Gastrocnemius medialis (tissue), 4 donors: ENCODE results near the gene SLC11A2. TPM values are rescaled to one million over a fixed set of nuclear protein-coding genes. Genes with fewer than 3 reads are reported as not detected.
"Not testable (repeated sequence)": the region's sequence is repeated elsewhere in the genome, so short reads cannot be mapped to it uniquely, and the experiment has no call there.

ENCODE experiments used
- ATAC-seq, 2 donors: fragments of 150-250 bp; one replicate each; pipeline ENCODE4 v1.9.1; 2016
- DNase-seq, 2 donors: peaks; one replicate each; pipeline ENCODE4 v3.0.0-alpha.2; 2019
- H3K27ac ChIP-seq, 4 donors: fragments of 200-600 bp; sonication (generic); 1 replicate in 1 of 4; 2 replicates in 3 of 4; pipeline ENCODE4 v1.5.1; 2016 to 2018; ENCODE audit warnings: mild to moderate bottlenecking in 2 of 4, moderate library complexity in 1 of 4
- H3K27me3 ChIP-seq, 3 donors: fragments of 200-600 bp; sonication (generic) in 2 of 3; 1 replicate in 1 of 3; 2 replicates in 2 of 3; pipeline versions ENCODE4 v1.5.1 to v1.6.0; 2016 to 2019; ENCODE audit warnings: mild to moderate bottlenecking in 1 of 3, moderate library complexity in 1 of 3
- H3K36me3 ChIP-seq, 2 donors: fragments of 200-600 bp; sonication (generic) in 1 of 2; one replicate each; pipeline ENCODE4 v1.5.1; 2017 to 2018
- H3K4me1 ChIP-seq, 2 donors: fragments of 200-600 bp; sonication (generic) in 1 of 2; one replicate each; pipeline ENCODE4 v1.5.1; 2016 to 2017; ENCODE audit warnings: mild to moderate bottlenecking in 2 of 2
- H3K4me3 ChIP-seq, 4 donors: fragments of 200-600 bp; sonication (generic) in 3 of 4; 1 replicate in 1 of 4; 2 replicates in 3 of 4; pipeline ENCODE4 v1.5.1; 2016 to 2019; ENCODE audit warnings: mild to moderate bottlenecking in 2 of 4
- H3K9me3 ChIP-seq, 3 donors: fragments of 200-600 bp; sonication (generic) in 2 of 3; 1 replicate in 1 of 3; 2 replicates in 2 of 3; pipeline ENCODE4 v1.5.1; 2016 to 2019
- CTCF ChIP-seq, 5 experiments: fragments of 450-650 bp in 3 of 5; fragments of 200-600 bp in 2 of 5; sonication (generic) in 2 of 5; IDR thresholded peaks in 4 of 5; conservative IDR thresholded peaks in 1 of 5; 1 replicate in 4 of 5; 2 replicates in 1 of 5; pipeline ENCODE4 v1.5.1; 2016 to 2019; ENCODE audit warnings: antibody characterized with exemption in 5 of 5, mild to moderate bottlenecking in 3 of 5, moderate library complexity in 3 of 5
- POLR2A ChIP-seq, 2 donors: fragments of 450-650 bp; IDR thresholded peaks; one replicate each; pipeline ENCODE4 v1.6.1; 2017; ENCODE audit warnings: antibody characterized with exemption in 2 of 2, mild to moderate bottlenecking in 2 of 2, moderate library complexity in 2 of 2
- in situ Hi-C, 4 donors: fragments of 200-750 bp; cut with MboI; loops; one replicate each; pipeline versions ENCODE4 v1.15.0 to v1.8.0; 2017; ENCODE audit warnings: low sequenced_read_pairs in 4 of 4
- intact Hi-C: fragments of 100-400 bp; cut with DNase I; formaldehyde crosslinking; loops from one replicate; pipeline ENCODE4 v1.15.1; 2023; ENCODE audit warnings: low total_unique reads
- total RNA-seq, 4 donors: library from RNA; depleted of rRNA; stranded (reverse); fragments of >200 nt; gene quantifications; one replicate each; pipeline versions ENCODE4 v1.1.0 to v1.2.3, GENCODE V29; 2016

Gene SLC11A2
- total RNA-seq, 4 donors from 2014 or later = 24.0 to 65.4 (median 47.0) TPM

GRCh38 chr12:51019927-51020326 lies 6.3 kb downstream of the SLC11A2 start:
- TF ChIP-seq POLR2A (IDR thresholded peaks at IDR 0.05) (no peak), CTCF (IDR thresholded peaks at IDR 0.05 in 4 of 5, conservative IDR thresholded peaks at IDR 0.05 in 1 of 5) (no peak)
- H3K4me1 ChIP-seq = peaks cover 29 to 36% of the 10 kb centered on the region in 2 donors
- intact Hi-C loops (no loop called here), in situ Hi-C loops (loop anchor here in 1 of 4 donors (10.0 kb wide), 1 partner anchor 95 kb away; a partner anchor contains a TSS)
- H3K27me3 ChIP-seq = no peaks in the 10 kb centered on the region
- H3K27ac ChIP-seq = peak overlapping the region in 1 of 4 donors; percentile 95
- ATAC-seq = no peak
- no peak overlapping the region for H3K4me3 ChIP-seq
- no peak for DNase-seq
- H3K36me3 ChIP-seq = no peaks in the 10 kb centered on the region
- H3K9me3 ChIP-seq = no peaks in the 10 kb centered on the region

GRCh38 chr12:51018956-51019355 lies 7.2 kb downstream of the SLC11A2 start:
- ATAC-seq = no peak
- H3K4me3 ChIP-seq = no peak overlapping the region
- no peaks in the 10 kb centered on the region for H3K27me3 ChIP-seq
- intact Hi-C loops = no loop called here
- H3K9me3 ChIP-seq = no peaks in the 10 kb centered on the region
- TF ChIP-seq CTCF (IDR thresholded peaks at IDR 0.05 in 4 of 5, conservative IDR thresholded peaks at IDR 0.05 in 1 of 5) = no peak
- TF ChIP-seq POLR2A (IDR thresholded peaks at IDR 0.05) = no peak
- no peak overlapping the region for H3K27ac ChIP-seq
- no peak for DNase-seq
- in situ Hi-C loops = no loop called here
- H3K4me1 ChIP-seq = peaks cover 34 to 37% of the 10 kb centered on the region in 2 donors
- no peaks in the 10 kb centered on the region for H3K36me3 ChIP-seq

- no peak overlapping the region for H3K4me3 ChIP-seq
- no peaks in the 10 kb centered on the region for H3K36me3 ChIP-seq
- intact Hi-C loops = no loop called here
- no peak for ATAC-seq
- H3K27me3 ChIP-seq = no peaks in the 10 kb centered on the region
- no peaks in the 10 kb centered on the region for H3K9me3 ChIP-seq
- peak overlapping the region; percentile 27 to 48 (median 35) for H3K27ac ChIP-seq
- no peak for DNase-seq
- H3K4me1 ChIP-seq = peaks cover 35 to 42% of the 10 kb centered on the region in 2 donors
- in situ Hi-C loops = no loop called here
- TF ChIP-seq CTCF (IDR thresholded peaks at IDR 0.05 in 4 of 5, conservative IDR thresholded peaks at IDR 0.05 in 1 of 5) (no peak), POLR2A (IDR thresholded peaks at IDR 0.05) (no peak)
These were observed 8.7 kb downstream of the SLC11A2 start for GRCh38 chr12:51017452-51017851.

- H3K9me3 ChIP-seq, DNase-seq, intact Hi-C loops, H3K4me3 ChIP-seq, H3K36me3 ChIP-seq, H3K27me3 ChIP-seq, ATAC-seq, in situ Hi-C loops: not testable (repeated sequence)
- Histone ChIP-seq H3K27ac (peak overlapping the region; percentile 72 to 89 (median 80)), H3K4me1 (peaks cover 39 to 46% of the 10 kb centered on the region in 2 donors)
These were observed 11.7 kb downstream of the SLC11A2 start for GRCh38 chr12:51014467-51014866.

GRCh38 chr12:51013441-51013840 lies 12.7 kb downstream of the SLC11A2 start:
- in situ Hi-C loops (no loop called here), intact Hi-C loops (no loop called here)
- Histone ChIP-seq H3K27me3 (no peaks in the 10 kb centered on the region), H3K36me3 (no peaks in the 10 kb centered on the region), H3K4me1 (peaks cover 47 to 50% of the 10 kb centered on the region in 2 donors), H3K27ac (peak overlapping the region; percentile 72 to 89 (median 80)), H3K4me3 (peak overlapping the region in 2 of 4 donors; percentile 7 to 16), H3K9me3 (no peaks in the 10 kb centered on the region)
- TF ChIP-seq POLR2A (IDR thresholded peaks at IDR 0.05) (no peak), CTCF (IDR thresholded peaks at IDR 0.05 in 4 of 5, conservative IDR thresholded peaks at IDR 0.05 in 1 of 5) (no peak)
- DNase-seq (no peak), ATAC-seq (peak in 1 of 2 donors; percentile 9)
